GM21515 (cell line): ENCODE results near the gene GTF3C4.
"Not testable (repeated sequence)": the region's sequence is repeated elsewhere in the genome, so short reads cannot be mapped to it uniquely, and the experiment has no call there.

ENCODE experiments used
- ATAC-seq: cut with Tn5 transposase; IDR thresholded peaks from one replicate; pipeline ENCODE4 v1.9.1; 2021; ENCODE audit not compliant: unreplicated experiment

Gene GTF3C4

GRCh38 chr9:132698989-132699388 is 28.7 kb downstream of the GTF3C4 start:
- no peak for ATAC-seq

- no peak for ATAC-seq
Measured at GRCh38 chr9:132699956-132700355, 29.7 kb downstream of the GTF3C4 start.

GRCh38 chr9:132702254-132702653 is 32.0 kb downstream of the GTF3C4 start:
- ATAC-seq: no peak

- ATAC-seq: no peak
Measured at GRCh38 chr9:132703336-132703735, 33.1 kb downstream of the GTF3C4 start.

- no peak for ATAC-seq
Measured at GRCh38 chr9:132708239-132708638, 38.0 kb downstream of the GTF3C4 start.

GRCh38 chr9:132708769-132709430 is 38.6 kb downstream of the GTF3C4 start:
- ATAC-seq: no peak

- ATAC-seq: no peak
Measured at GRCh38 chr9:132710333-132710732, 40.1 kb downstream of the GTF3C4 start.

GRCh38 chr9:132711152-132711551 is 40.9 kb downstream of the GTF3C4 start:
- not testable (repeated sequence) for ATAC-seq

- ATAC-seq: no peak
Measured at GRCh38 chr9:132711846-132712245, 41.6 kb downstream of the GTF3C4 start.

GRCh38 chr9:132712753-132713152 is 42.5 kb downstream of the GTF3C4 start:
- no peak for ATAC-seq

GRCh38 chr9:132716007-132716406 is 45.7 kb downstream of the GTF3C4 start:
- no peak for ATAC-seq

GRCh38 chr9:132717326-132717945 is 47.2 kb downstream of the GTF3C4 start:
- no peak for ATAC-seq

- ATAC-seq: not testable (repeated sequence)
Measured at GRCh38 chr9:132718381-132718928, 48.2 kb downstream of the GTF3C4 start.

- ATAC-seq: no peak
Measured at GRCh38 chr9:132721661-132722060, 51.4 kb downstream of the GTF3C4 start.

GRCh38 chr9:132722564-132723065 is 52.4 kb downstream of the GTF3C4 start:
- ATAC-seq: no peak

GRCh38 chr9:132723809-132724208 is 53.5 kb downstream of the GTF3C4 start:
- no peak for ATAC-seq

GRCh38 chr9:132725306-132725705 is 55.0 kb downstream of the GTF3C4 start:
- no peak for ATAC-seq

- no peak for ATAC-seq
Measured at GRCh38 chr9:132726576-132727130, 56.4 kb downstream of the GTF3C4 start.

- ATAC-seq: no peak
Measured at GRCh38 chr9:132728071-132728470, 57.8 kb downstream of the GTF3C4 start.

GRCh38 chr9:132728497-132728896 is 58.2 kb downstream of the GTF3C4 start:
- ATAC-seq: no peak

GRCh38 chr9:132729235-132729890 is 59.1 kb downstream of the GTF3C4 start:
- no peak for ATAC-seq
